H9 (cell line): ENCODE results near the gene RYR3. TPM values are rescaled to one million over a fixed set of nuclear protein-coding genes. Genes with fewer than 3 reads are reported as not detected.

Source experiments
- DNase-seq: peaks from one replicate; pipeline ENCODE4 v3.0.0-alpha.2; 2017
- H2AFZ ChIP-seq: one replicate; pipeline ENCODE4 v1.6.1; 2013; ENCODE audit warnings: mild to moderate bottlenecking, low read length, control low read depth, moderate library complexity
- H2AK5ac ChIP-seq: 2 replicates; pipeline ENCODE4 v1.6.1; 2013; ENCODE audit warnings: low read length, control low read depth, mixed read lengths; ENCODE audit not compliant: insufficient read length
- H2BK120ac ChIP-seq: one replicate; pipeline ENCODE4 v1.6.1; 2013; ENCODE audit warnings: low read depth, mild to moderate bottlenecking, low read length, control low read depth, inconsistent platforms; ENCODE audit not compliant: poor library complexity, severe bottlenecking
- H2BK12ac ChIP-seq: 2 replicates; pipeline ENCODE4 v1.6.1; 2013; ENCODE audit warnings: low read length, control low read depth, mixed read lengths, low read depth; ENCODE audit not compliant: insufficient read length
- H2BK15ac ChIP-seq: 2 replicates; pipeline ENCODE4 v1.6.1; 2013; ENCODE audit warnings: low read depth, low read length, control low read depth
- H2BK20ac ChIP-seq: one replicate; pipeline ENCODE4 v1.6.1; 2013; ENCODE audit warnings: low read depth, mild to moderate bottlenecking, low read length, control low read depth, inconsistent platforms; ENCODE audit not compliant: poor library complexity, severe bottlenecking
- H2BK5ac ChIP-seq: 2 replicates; pipeline ENCODE4 v1.6.1; 2013; ENCODE audit warnings: low read length, control low read depth, mixed read lengths; ENCODE audit not compliant: insufficient read length
- H3K14ac ChIP-seq: 2 replicates; pipeline ENCODE4 v1.6.1; 2013; ENCODE audit warnings: low read length, control low read depth; ENCODE audit not compliant: insufficient read depth
- H3K18ac ChIP-seq: 2 replicates; pipeline ENCODE4 v1.6.1; 2013; ENCODE audit warnings: low read depth, mild to moderate bottlenecking, mixed read lengths, low read length, control low read depth; ENCODE audit not compliant: insufficient read length
- H3K23ac ChIP-seq: 2 replicates; pipeline ENCODE4 v1.6.1; 2013; ENCODE audit warnings: low read length, control low read depth, mixed read lengths, low read depth; ENCODE audit not compliant: insufficient read length
- H3K23me2 ChIP-seq: 2 replicates; pipeline ENCODE4 v1.6.1; 2013; ENCODE audit warnings: low read depth, mild to moderate bottlenecking, mixed read lengths, low read length, control low read depth; ENCODE audit not compliant: insufficient read length, poor library complexity, severe bottlenecking
- H3K27ac ChIP-seq: 2 replicates; pipeline ENCODE4 v1.5.1; 2013; ENCODE audit warnings: low read length, control low read depth, mixed read lengths, low read depth; ENCODE audit not compliant: insufficient read length
- H3K27me3 ChIP-seq: 2 replicates; pipeline ENCODE4 v1.6.1; 2013; ENCODE audit warnings: low read length, control low read depth, inconsistent platforms; ENCODE audit not compliant: insufficient read depth
- H3K4ac ChIP-seq: 2 replicates; pipeline ENCODE4 v1.6.1; 2013; ENCODE audit warnings: low read depth, mild to moderate bottlenecking, control low read depth, inconsistent platforms, low read length, moderate library complexity
- H3K4me1 ChIP-seq: 2 replicates; pipeline ENCODE4 v1.6.1; 2013; ENCODE audit warnings: low read length, control low read depth, inconsistent platforms; ENCODE audit not compliant: insufficient read depth
- H3K4me2 ChIP-seq: 2 replicates; pipeline ENCODE4 v1.6.1; 2013; ENCODE audit warnings: low read length, control low read depth, mixed read lengths; ENCODE audit not compliant: insufficient read length, insufficient read depth
- H3K56ac ChIP-seq: 2 replicates; pipeline ENCODE4 v1.6.1; 2013; ENCODE audit warnings: low read depth, mild to moderate bottlenecking, mixed read lengths, low read length, control low read depth; ENCODE audit not compliant: insufficient read length
- H3K79me1 ChIP-seq: 2 replicates; pipeline ENCODE4 v1.6.1; 2013; ENCODE audit warnings: low read depth, mild to moderate bottlenecking, moderate library complexity, low read length, control low read depth, inconsistent platforms; ENCODE audit not compliant: insufficient read depth, poor library complexity, severe bottlenecking
- H3K79me2 ChIP-seq: 2 replicates; pipeline ENCODE4 v1.6.1; 2013; ENCODE audit warnings: low read length, control low read depth, inconsistent platforms; ENCODE audit not compliant: insufficient read depth
- H3K9ac ChIP-seq: 2 replicates; pipeline ENCODE4 v1.6.1; 2013; ENCODE audit warnings: low read length, control low read depth, mixed read lengths; ENCODE audit not compliant: insufficient read length; ENCODE audit errors: extremely low read depth
- H3K9me3 ChIP-seq: one replicate; pipeline ENCODE4 v1.6.1; 2013; ENCODE audit warnings: low read depth, low read length, inconsistent platforms; ENCODE audit not compliant: control insufficient read depth
- H3T11ph ChIP-seq: one replicate; pipeline ENCODE4 v1.6.1; 2013; ENCODE audit warnings: mild to moderate bottlenecking, low read length, control low read depth, inconsistent platforms
- H4K20me1 ChIP-seq: one replicate; pipeline ENCODE4 v1.6.1; 2013; ENCODE audit not compliant: control insufficient read depth, insufficient read length, insufficient read depth
- H4K5ac ChIP-seq: 2 replicates; pipeline ENCODE4 v1.6.1; 2013; ENCODE audit warnings: low read depth, mild to moderate bottlenecking, mixed read lengths, low read length, control low read depth; ENCODE audit not compliant: insufficient read length
- H4K8ac ChIP-seq: replicated peaks from 2 replicates; pipeline ENCODE4 v1.6.1; 2013; ENCODE audit warnings: low read length, control low read depth, mixed read lengths, low read depth; ENCODE audit not compliant: insufficient read length
- H4K91ac ChIP-seq: 2 replicates; pipeline ENCODE4 v1.6.1; 2013; ENCODE audit warnings: low read depth, mild to moderate bottlenecking, moderate library complexity, mixed read lengths, low read length, control low read depth; ENCODE audit not compliant: insufficient read length
- H3K27ac Mint-ChIP-seq, 3 experiments: 2 replicates in 2 of 3; 3 replicates in 1 of 3; pipeline ENCODE4 v1.8.0; 2020 to 2021; ENCODE audit warnings: mixed read lengths in 3 of 3, mild to moderate bottlenecking in 1 of 3, moderate library complexity in 1 of 3
- H3K27me3 Mint-ChIP-seq: 2 replicates; pipeline ENCODE4 v1.8.0; 2021; ENCODE audit warnings: low read depth, mild to moderate bottlenecking, moderate library complexity, mixed read lengths
- H3K36me3 Mint-ChIP-seq, 3 experiments: 2 replicates in 2 of 3; 3 replicates in 1 of 3; pipeline ENCODE4 v1.8.0; 2020 to 2021; ENCODE audit warnings: low read depth in 3 of 3, mixed read lengths in 3 of 3; ENCODE audit not compliant: insufficient read depth in 1 of 3
- H3K4me1 Mint-ChIP-seq, 2 experiments: 2 replicates each; pipeline ENCODE4 v1.8.0; 2020; ENCODE audit warnings: mixed read lengths in 2 of 2
- H3K4me3 Mint-ChIP-seq, 2 experiments: 2 replicates in 1 of 2; 3 replicates in 1 of 2; pipeline ENCODE4 v1.8.0; 2020 to 2021; ENCODE audit warnings: mild to moderate bottlenecking in 2 of 2, mixed read lengths in 2 of 2, moderate library complexity in 1 of 2
- H3K9me3 Mint-ChIP-seq, 2 experiments: 2 replicates in 1 of 2; 3 replicates in 1 of 2; pipeline ENCODE4 v1.8.0; 2020; ENCODE audit warnings: mild to moderate bottlenecking in 2 of 2, mixed read lengths in 2 of 2, moderate library complexity in 1 of 2
- WGBS: extraction: QIAGEN DNeasy Blood & Tissue Kit; methylation state at CpG from one replicate; pipeline ENCODE4 v1.1.7; 2013; ENCODE audit warnings: missing lambda C conversion rate, low lambda C conversion rate, mixed read lengths; ENCODE audit not compliant: insufficient read length; ENCODE audit errors: extremely low coverage; 5-methylcytosine and 5-hydroxymethylcytosine counted together
- total RNA-seq: library from RNA; stranded (reverse); gene quantifications from 2 replicates; pipeline ENCODE4 v1.2.1, GENCODE V29; 2021
- TF ChIP-seq, protein P1 (sequence below): fragments of 200-600 bp; sonication (generic); conservative IDR thresholded peaks from 3 replicates; pipeline ENCODE4 v1.8.0; 2021; ENCODE audit warnings: antibody characterized with exemption, mild to moderate bottlenecking

RYR3 gene
- total RNA-seq, 1 experiment from 2014 or later = 0.85 TPM

DNA sequence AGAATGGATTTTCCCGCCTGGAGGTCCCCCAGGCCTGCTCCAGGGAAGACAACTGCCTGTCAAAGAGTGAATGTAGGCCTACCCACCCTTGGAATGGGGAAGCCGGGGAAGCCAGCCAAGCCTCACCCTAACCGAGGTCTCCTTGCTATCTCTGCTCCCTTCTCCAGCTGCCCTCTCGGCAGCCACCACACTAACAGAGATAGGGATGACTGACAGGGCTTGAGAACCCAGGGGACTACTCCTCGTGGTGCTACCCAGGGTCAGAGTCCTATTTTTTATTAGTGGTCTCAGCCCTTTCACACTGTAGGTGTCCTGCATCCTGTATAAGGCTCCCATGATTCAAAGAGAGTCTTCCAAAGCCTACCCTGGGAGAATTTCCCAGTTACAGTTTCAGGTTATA is 496.9 kb downstream of the RYR3 start:
- H3K36me3 Mint-ChIP-seq = no peaks in the 10 kb centered on the region; a peak in 1 of 7 replicates
- DNase-seq = no peak
- no CpG with 5 or more reads among the region's 5 CpGs for WGBS

More for the DNA sequence above, 496.9 kb downstream of the RYR3 start:
- H2AK5ac ChIP-seq = no peak overlapping the region
- H2AFZ ChIP-seq = no peak overlapping the region
- Mint-ChIP-seq H3K4me1 (peaks cover 0 to 4% of the 10 kb centered on the region in 2 experiments; a peak in 2 of 4 replicates), H3K27me3 (no peaks in the 10 kb centered on the region; the same call in none of the 2 replicates), H3K9me3 (peaks cover 0 to 3% of the 10 kb centered on the region in 2 experiments; a peak in 1 of 5 replicates), H3K27ac (no peak overlapping the region), H3K4me3 (no peak overlapping the region)
- H3K27ac ChIP-seq = no peak overlapping the region
- H3K79me2 ChIP-seq = no peaks in the 10 kb centered on the region
- no peak overlapping the region for H2BK120ac ChIP-seq
- TF ChIP-seq, protein P1, sequence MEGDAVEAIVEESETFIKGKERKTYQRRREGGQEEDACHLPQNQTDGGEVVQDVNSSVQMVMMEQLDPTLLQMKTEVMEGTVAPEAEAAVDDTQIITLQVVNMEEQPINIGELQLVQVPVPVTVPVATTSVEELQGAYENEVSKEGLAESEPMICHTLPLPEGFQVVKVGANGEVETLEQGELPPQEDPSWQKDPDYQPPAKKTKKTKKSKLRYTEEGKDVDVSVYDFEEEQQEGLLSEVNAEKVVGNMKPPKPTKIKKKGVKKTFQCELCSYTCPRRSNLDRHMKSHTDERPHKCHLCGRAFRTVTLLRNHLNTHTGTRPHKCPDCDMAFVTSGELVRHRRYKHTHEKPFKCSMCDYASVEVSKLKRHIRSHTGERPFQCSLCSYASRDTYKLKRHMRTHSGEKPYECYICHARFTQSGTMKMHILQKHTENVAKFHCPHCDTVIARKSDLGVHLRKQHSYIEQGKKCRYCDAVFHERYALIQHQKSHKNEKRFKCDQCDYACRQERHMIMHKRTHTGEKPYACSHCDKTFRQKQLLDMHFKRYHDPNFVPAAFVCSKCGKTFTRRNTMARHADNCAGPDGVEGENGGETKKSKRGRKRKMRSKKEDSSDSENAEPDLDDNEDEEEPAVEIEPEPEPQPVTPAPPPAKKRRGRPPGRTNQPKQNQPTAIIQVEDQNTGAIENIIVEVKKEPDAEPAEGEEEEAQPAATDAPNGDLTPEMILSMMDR = no peak
- H3K27me3 ChIP-seq = no peaks in the 10 kb centered on the region
- H3K14ac ChIP-seq = no peak overlapping the region
- H2BK5ac ChIP-seq = no peak overlapping the region
- no peak overlapping the region for H2BK12ac ChIP-seq
- no peak overlapping the region for H2BK20ac ChIP-seq
- no peaks in the 10 kb centered on the region for H3K23me2 ChIP-seq
- H3K18ac ChIP-seq = no peak overlapping the region
- H3K9me3 ChIP-seq = no peaks in the 10 kb centered on the region
- no peak overlapping the region for H3T11ph ChIP-seq
- H4K91ac ChIP-seq = no peak overlapping the region
- no peak overlapping the region for H4K8ac ChIP-seq
- H2BK15ac ChIP-seq = no peak overlapping the region
- H4K5ac ChIP-seq = no peak overlapping the region
- no peak overlapping the region for H3K23ac ChIP-seq
- H3K4me2 ChIP-seq = no peak overlapping the region
- H3K79me1 ChIP-seq = no peaks in the 10 kb centered on the region
- no peak overlapping the region for H3K56ac ChIP-seq
- no peaks in the 10 kb centered on the region for H3K4me1 ChIP-seq
- no peak overlapping the region for H3K4ac ChIP-seq
- H3K9ac ChIP-seq = no peak overlapping the region
- no peaks in the 10 kb centered on the region for H4K20me1 ChIP-seq
